CD4-positive, alpha-beta memory T cell (primary cell): ENCODE data around the gene TESK2. TPM values are rescaled to one million over a fixed set of nuclear protein-coding genes. Genes with fewer than 3 reads are reported as not detected.

ENCODE experiments used
- CTCF ChIA-PET: fragments of 350-600 bp; sonication (Branson Sonifier 250); formaldehyde crosslinking; loops from one replicate; lab custom pipeline; 2021; ENCODE audit warnings: inconsistent platforms; ENCODE audit not compliant: partially characterized antibody; lab: Charles Lee
- POLR2A ChIA-PET: fragments of 350-600 bp; sonication (Branson Sonifier 250); formaldehyde crosslinking; loops from one replicate; lab custom pipeline; 2021; ENCODE audit not compliant: partially characterized antibody; lab: Charles Lee
- DNase-seq, 5 donors: peaks; one replicate each; pipeline versions ENCODE4 v3.0.0 to v3.0.0-alpha.2; 2020 to 2022; ENCODE audit warnings: mixed read lengths in 1 of 5
- H3K27ac ChIP-seq: one replicate; pipeline ENCODE4 v1.7.0; 2013; ENCODE audit warnings: low read depth, low read length
- H3K27me3 ChIP-seq: 2 replicates; pipeline ENCODE4 v1.7.0; 2013; ENCODE audit warnings: mild to moderate bottlenecking, low read length, moderate library complexity; ENCODE audit not compliant: insufficient read depth
- H3K36me3 ChIP-seq: 2 replicates; pipeline ENCODE4 v1.7.0; 2013; ENCODE audit warnings: mild to moderate bottlenecking, low read length, moderate library complexity; ENCODE audit not compliant: insufficient read depth
- H3K4me1 ChIP-seq: 2 replicates; pipeline ENCODE4 v1.7.0; 2013; ENCODE audit warnings: mild to moderate bottlenecking, low read length, moderate library complexity; ENCODE audit not compliant: insufficient read depth
- H3K4me3 ChIP-seq, 2 donors: one replicate each; pipeline ENCODE4 v1.7.0; 2013; ENCODE audit warnings: low read length in 2 of 2, mild to moderate bottlenecking in 1 of 2
- H3K9me3 ChIP-seq, 2 donors: one replicate each; pipeline ENCODE4 v1.7.0; 2013; ENCODE audit warnings: low read length in 2 of 2, control low read depth in 1 of 2; ENCODE audit not compliant: control insufficient read depth in 1 of 2
- H3K27ac Mint-ChIP-seq, 7 donors: one replicate each; pipeline ENCODE4 v1.8.0; 2020 to 2021; ENCODE audit warnings: mixed read lengths in 7 of 7, mild to moderate bottlenecking in 6 of 7, inconsistent platforms in 3 of 7, moderate library complexity in 3 of 7
- H3K27me3 Mint-ChIP-seq, 2 donors: one replicate each; pipeline ENCODE4 v1.8.0; 2020 to 2021; ENCODE audit warnings: mixed read lengths in 2 of 2
- H3K36me3 Mint-ChIP-seq, 2 donors: one replicate each; pipeline ENCODE4 v1.8.0; 2020 to 2021; ENCODE audit warnings: mixed read lengths in 2 of 2, inconsistent platforms in 1 of 2, mild to moderate bottlenecking in 1 of 2
- H3K4me1 Mint-ChIP-seq, 4 donors: one replicate each; pipeline ENCODE4 v1.8.0; 2020 to 2021; ENCODE audit warnings: mixed read lengths in 4 of 4, mild to moderate bottlenecking in 1 of 4
- H3K4me3 Mint-ChIP-seq, 8 donors: one replicate each; pipeline ENCODE4 v1.8.0; 2020 to 2021; ENCODE audit warnings: mixed read lengths in 8 of 8, mild to moderate bottlenecking in 7 of 8, moderate library complexity in 6 of 8, inconsistent platforms in 3 of 8
- H3K9me3 Mint-ChIP-seq, 8 donors: one replicate each; pipeline ENCODE4 v1.8.0; 2020 to 2021; ENCODE audit warnings: mixed read lengths in 8 of 8, mild to moderate bottlenecking in 5 of 8, inconsistent platforms in 3 of 8, moderate library complexity in 1 of 8
- intact Hi-C: fragments of 100-400 bp; cut with micrococcal nuclease; formaldehyde crosslinking; loops from one replicate; pipeline ENCODE4 v1.15.1; 2023
- polyA plus RNA-seq, 2 donors: library from polyadenylated mRNA; unstranded; fragments of 300-500 nt; fragmentation: Illumina TruSeq; gene quantifications; one replicate each; pipeline ENCODE4 v1.2.3, GENCODE V29; 2021
- total RNA-seq, 2 experiments: library from RNA; stranded (reverse); gene quantifications; one replicate each; pipeline ENCODE4 v1.2.3, GENCODE V29; 2021

The TESK2 gene
- total and polyA plus RNA-seq, 4 experiments from 2014 or later = 4.5 to 7.7 (median 6.2) TPM

DNA sequence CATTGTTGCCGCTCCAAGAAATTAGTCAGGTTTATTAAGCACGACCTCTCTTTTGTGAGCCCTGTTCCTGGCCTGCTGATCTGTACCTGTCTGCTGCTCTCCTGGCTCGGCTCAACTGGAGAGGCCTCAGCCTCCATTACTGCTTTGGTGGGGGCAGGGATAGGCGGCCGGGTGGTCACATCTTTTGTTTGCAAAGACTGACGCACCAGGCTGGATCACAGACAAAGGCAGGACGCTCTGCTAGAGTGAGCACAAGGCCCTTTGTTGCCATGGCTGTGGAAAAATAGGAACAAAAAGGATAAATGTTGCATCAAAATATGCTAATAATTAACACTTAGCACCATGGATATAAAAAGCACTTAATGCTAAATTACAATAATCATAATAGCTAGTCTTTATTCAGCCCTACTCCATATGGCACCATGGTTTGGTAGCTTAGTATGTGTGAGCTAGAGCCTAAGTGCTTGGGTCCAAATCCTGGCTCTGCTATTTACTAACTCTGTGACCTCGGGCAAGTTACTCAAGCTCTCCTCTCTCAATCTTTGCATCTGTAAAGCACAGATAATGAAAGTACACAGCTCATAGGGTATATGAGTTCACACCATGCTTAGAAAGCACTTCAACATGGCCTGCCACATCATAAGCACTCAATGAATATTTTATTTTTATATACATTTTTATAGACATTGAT, 193.2 kb downstream of the TESK2 start:
- no peaks in the 10 kb centered on the region for H3K4me1 ChIP-seq
- no peaks in the 10 kb centered on the region for H3K27me3 Mint-ChIP-seq
- H3K4me3 Mint-ChIP-seq = no peak overlapping the region
- no peaks in the 10 kb centered on the region for H3K36me3 Mint-ChIP-seq
- no peak for DNase-seq
- peaks cover 0 to 3% (median under 1%) of the 10 kb centered on the region in 4 donors for H3K4me1 Mint-ChIP-seq
- H3K36me3 ChIP-seq = no peaks in the 10 kb centered on the region
- CTCF ChIA-PET = interaction anchor here (1.2 to 10.0 kb wide), 2 partner anchors 166 to 283 kb away, joined by 3 to 388 read pairs; partner anchors contain the start of genes HECTD3 and UROD
- intact Hi-C loops = no loop called here
- no peak overlapping the region for H3K27ac ChIP-seq
- H3K9me3 Mint-ChIP-seq = no peaks in the 10 kb centered on the region
- POLR2A ChIA-PET = interaction anchor here (1.6 to 6.4 kb wide), 2 partner anchors 92 to 285 kb away, joined by 4 to 158 read pairs; partner anchors contain the start of genes HECTD3, UROD and ZSWIM5
- no peaks in the 10 kb centered on the region for H3K27me3 ChIP-seq
- no peak overlapping the region for H3K4me3 ChIP-seq
- no peak overlapping the region for H3K27ac Mint-ChIP-seq
- no peaks in the 10 kb centered on the region for H3K9me3 ChIP-seq

Other genes starting within 250 kb of the TESK2 start
- gene HPDL, start 164.3 kb downstream of the TESK2 start, total RNA-seq = under 1 TPM; 0.19 to 0.32 TPM
- under 1 TPM; 0.30 to 0.78 TPM for gene HPDL, start 164.3 kb downstream of the TESK2 start, polyA plus RNA-seq
- 10 to 100 TPM; 18.2 to 18.9 TPM for gene TOE1, start 151.0 kb downstream of the TESK2 start, total RNA-seq
- 10 to 100 TPM in 1 of 2 donors, 1 to 10 TPM in 1; 6.1 to 13.5 TPM for gene TOE1, start 151.0 kb downstream of the TESK2 start, polyA plus RNA-seq
- gene MUTYH, start 150.7 kb downstream of the TESK2 start, total RNA-seq = 10 to 100 TPM; 70.0 to 72.1 TPM
- 10 to 100 TPM; 24.0 to 26.1 TPM for gene MUTYH, start 150.7 kb downstream of the TESK2 start, polyA plus RNA-seq
- gene CCDC163, start 8.9 kb upstream of the TESK2 start, total RNA-seq = 1 to 10 TPM; 4.0 to 4.2 TPM
- gene CCDC163, start 8.9 kb upstream of the TESK2 start, polyA plus RNA-seq = 1 to 10 TPM; 4.3 to 4.6 TPM
- 1 to 10 TPM; 6.2 to 6.5 TPM for gene MMACHC, start 9.1 kb upstream of the TESK2 start, total RNA-seq
- gene MMACHC, start 9.1 kb upstream of the TESK2 start, polyA plus RNA-seq = 1 to 10 TPM in 1 of 2 donors, not detected in 1; 1.5 TPM
- gene PRDX1, start 30.7 kb upstream of the TESK2 start, total RNA-seq = 100 to 1,000 TPM; 130 to 145 TPM
- gene PRDX1, start 30.7 kb upstream of the TESK2 start, polyA plus RNA-seq = 100 to 1,000 TPM; 249 to 288 TPM
- 10 to 100 TPM; 84.3 to 89.8 TPM for gene AKR1A1, start 59.7 kb upstream of the TESK2 start, total RNA-seq
- gene AKR1A1, start 59.7 kb upstream of the TESK2 start, polyA plus RNA-seq = 100 to 1,000 TPM in 1 of 2 donors, 10 to 100 TPM in 1; 94.6 to 124 TPM
- gene NASP, start 92.9 kb upstream of the TESK2 start, total RNA-seq = 10 to 100 TPM; 93.7 to 93.9 TPM
- 10 to 100 TPM; 57.1 to 87.1 TPM for gene NASP, start 92.9 kb upstream of the TESK2 start, polyA plus RNA-seq
- 1 to 10 TPM; 7.6 to 8.3 TPM for gene CCDC17, start 132.9 kb upstream of the TESK2 start, total RNA-seq
- under 1 TPM in 1 of 2 donors, not detected in 1; 0.25 TPM for gene CCDC17, start 132.9 kb upstream of the TESK2 start, polyA plus RNA-seq
- 100 to 1,000 TPM; 175 to 187 TPM for gene GPBP1L1, start 195.4 kb upstream of the TESK2 start, total RNA-seq
- 100 to 1,000 TPM in 1 of 2 donors, 10 to 100 TPM in 1; 88.8 to 147 TPM for gene GPBP1L1, start 195.4 kb upstream of the TESK2 start, polyA plus RNA-seq
- gene TMEM69, start 197.0 kb upstream of the TESK2 start, total RNA-seq = 10 to 100 TPM; 26.1 to 26.7 TPM
- 10 to 100 TPM; 36.1 to 42.5 TPM for gene TMEM69, start 197.0 kb upstream of the TESK2 start, polyA plus RNA-seq